ENCODE results near the gene ZNF521.

The ZNF521 gene

DNA sequence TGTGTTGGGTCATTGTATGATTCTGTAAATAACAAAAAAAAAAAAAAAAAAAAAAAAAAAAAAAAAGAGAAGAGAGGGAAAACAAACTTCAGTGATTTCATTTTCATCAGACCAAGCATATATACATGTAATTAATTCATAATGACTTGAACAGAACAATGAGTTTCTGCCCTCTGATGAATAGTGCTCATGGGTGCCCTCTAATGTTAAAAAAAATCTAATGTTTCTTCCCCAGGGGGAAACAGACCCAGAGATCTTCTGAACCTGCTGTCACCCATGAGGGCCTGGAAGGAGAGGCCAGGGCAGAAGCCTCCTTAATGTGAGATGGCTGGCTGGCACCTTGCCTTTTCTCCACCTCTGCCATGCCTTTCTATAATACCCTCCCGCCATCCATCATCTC is 289.2 kb downstream of the ZNF521 start:
- DNase-seq, result no peak

GRCh38 chr18:25061395-25061794 is 290.6 kb downstream of the ZNF521 start:
- DNase-seq, result no peak

DNA sequence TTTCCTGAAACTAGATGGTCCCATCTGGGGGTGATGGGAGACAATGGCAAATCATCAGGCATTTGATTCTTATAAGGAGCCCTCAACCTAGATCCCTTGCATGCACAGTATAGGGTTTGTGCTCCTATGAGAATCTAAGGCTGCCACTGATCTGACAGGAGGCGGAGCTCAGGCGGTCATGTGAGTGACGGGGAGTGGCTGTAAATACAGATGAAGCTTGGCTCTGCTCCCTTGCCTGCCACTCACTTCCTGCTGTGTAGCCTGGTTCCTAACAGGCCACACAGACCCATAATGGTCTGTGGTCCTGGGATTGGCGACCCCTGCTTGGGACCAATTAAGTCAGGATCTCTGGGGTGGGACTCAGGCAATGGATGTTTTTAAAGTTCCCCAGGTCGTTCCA is 293.4 kb downstream of the ZNF521 start:
- no peak for DNase-seq

GRCh38 chr18:25057491-25058050 is 294.4 kb downstream of the ZNF521 start:
- DNase-seq, result no peak

DNA sequence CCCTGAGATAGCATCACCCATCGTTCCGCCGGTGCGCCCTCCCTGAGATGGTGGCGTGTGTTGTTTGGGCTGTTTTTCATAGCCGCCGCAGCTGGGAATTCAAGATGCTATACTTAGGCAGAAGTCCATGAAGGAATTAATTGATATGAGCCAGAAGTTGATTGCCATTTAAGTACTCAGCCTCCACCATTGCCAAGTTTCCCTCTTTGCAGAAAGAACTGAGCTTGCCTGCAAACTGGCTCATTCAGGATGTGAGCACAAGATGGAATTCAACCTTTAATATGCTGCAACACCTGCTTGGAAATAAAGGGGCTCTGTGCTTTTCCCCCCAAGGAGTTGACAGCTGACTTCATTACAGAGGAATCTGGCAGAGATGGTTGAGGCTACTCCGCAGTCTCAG is 295.5 kb downstream of the ZNF521 start:
- DNase-seq, result no peak

DNA sequence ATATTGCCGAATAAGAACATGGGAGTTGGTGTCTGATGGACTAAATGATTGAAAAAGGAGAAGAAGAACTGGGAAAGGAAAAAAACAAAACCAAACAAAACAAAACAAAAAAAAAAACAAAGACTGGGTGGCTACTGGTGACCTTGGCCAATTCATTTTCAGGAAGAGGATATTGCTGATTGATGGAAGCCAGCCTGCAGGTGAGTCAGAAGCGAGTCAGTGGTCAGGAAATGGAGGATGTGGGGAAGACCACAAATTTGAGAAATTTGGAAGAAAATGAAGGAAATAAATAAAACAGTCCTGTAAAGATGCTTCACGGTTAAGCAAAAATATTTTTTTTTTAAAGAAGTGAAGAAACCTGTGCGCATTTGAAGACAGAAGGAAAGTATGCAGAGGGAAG is 296.9 kb downstream of the ZNF521 start:
- no peak for DNase-seq

DNA sequence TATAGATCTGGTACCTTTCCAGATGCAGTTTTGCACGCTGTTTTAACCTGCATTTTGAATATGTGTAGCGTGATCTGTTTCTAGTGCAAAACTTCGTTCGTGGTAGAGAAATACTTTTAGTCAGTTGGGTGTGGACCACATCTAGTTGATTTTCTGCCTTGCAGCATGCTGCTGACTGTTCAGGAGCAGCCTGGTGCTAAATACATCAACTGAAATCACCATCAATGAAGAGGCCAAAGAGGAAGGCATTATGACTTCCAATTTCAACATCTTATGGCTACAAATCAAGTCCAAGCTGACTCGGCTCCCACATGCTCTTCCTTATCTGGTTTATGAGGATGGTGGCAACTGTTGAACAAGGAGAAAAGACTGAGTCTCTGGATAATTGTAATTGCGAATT is 298.5 kb downstream of the ZNF521 start:
- DNase-seq, result no peak

GRCh38 chr18:25052511-25052921 is 299.4 kb downstream of the ZNF521 start:
- no peak for DNase-seq

GRCh38 chr18:25050605-25051004 is 301.4 kb downstream of the ZNF521 start:
- no peak for DNase-seq

GRCh38 chr18:25047983-25048382 is 304.0 kb downstream of the ZNF521 start:
- no peak for DNase-seq

- DNase-seq, result no peak
Measured at GRCh38 chr18:25047421-25047820, 304.5 kb downstream of the ZNF521 start.

DNA sequence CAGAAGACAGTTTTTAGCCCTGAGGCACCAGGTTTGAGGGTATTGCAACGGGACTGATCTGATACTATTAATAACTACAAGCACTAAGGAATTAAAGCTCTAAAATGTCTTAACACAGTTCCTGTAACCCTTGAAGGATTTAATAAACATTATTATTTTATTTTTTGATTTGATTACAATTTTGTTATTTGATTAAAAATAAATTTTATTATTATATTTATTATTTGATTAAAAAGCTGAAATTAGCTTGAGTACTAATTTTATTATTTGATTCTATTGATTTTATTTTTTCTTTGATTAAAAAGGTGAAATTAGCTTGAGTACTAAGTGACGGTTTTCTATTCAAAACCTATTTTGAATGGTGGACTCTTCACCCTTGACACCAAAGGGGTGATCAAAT is 307.3 kb downstream of the ZNF521 start:
- no peak for DNase-seq

- no peak for DNase-seq
Measured at GRCh38 chr18:25043104-25043503, 308.9 kb downstream of the ZNF521 start.

- no peak for DNase-seq
Measured at GRCh38 chr18:25042641-25043051, 309.3 kb downstream of the ZNF521 start.

- no peak for DNase-seq
Measured at GRCh38 chr18:25039781-25040180, 312.2 kb downstream of the ZNF521 start.

GRCh38 chr18:25038261-25038660 is 313.7 kb downstream of the ZNF521 start:
- DNase-seq, result no peak

DNA sequence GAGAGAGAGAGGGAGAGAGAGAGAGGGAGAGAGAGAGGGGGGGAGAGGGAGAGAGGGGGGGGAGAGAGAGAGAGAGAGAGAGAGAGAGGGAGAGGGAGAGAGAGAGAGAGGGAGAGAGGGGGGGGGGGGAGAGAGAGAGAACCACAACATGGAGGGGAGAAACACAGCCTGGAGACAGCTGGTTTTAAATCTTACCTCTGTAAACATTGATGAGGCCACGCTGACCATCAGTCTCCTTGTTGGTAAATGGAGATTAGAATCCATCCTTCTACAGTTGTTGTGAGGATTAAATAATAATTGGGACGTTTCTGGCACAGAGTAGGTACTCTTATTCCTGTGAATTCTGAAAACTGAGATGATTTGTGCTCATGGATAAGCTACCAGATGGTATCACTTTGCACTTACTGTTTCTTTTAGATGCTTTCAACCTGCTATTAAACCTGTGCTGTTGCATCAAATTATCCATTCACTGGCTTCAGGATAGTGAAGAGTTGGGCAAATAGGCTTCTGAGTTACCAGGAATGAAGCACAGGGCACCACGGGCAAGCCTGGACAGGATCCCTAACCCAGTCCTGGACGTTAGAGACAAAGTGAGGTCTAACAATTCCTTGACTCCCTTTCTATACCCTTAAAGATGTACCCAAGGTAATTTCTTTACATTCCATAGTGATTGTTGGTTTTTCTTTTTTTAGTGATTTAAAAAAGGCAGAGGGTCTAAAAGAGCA is 318.1 kb downstream of the ZNF521 start:
- no peak for DNase-seq

- DNase-seq, result peak; percentile 59
Measured at GRCh38 chr18:25033175-25033574, 318.8 kb downstream of the ZNF521 start.

DNA sequence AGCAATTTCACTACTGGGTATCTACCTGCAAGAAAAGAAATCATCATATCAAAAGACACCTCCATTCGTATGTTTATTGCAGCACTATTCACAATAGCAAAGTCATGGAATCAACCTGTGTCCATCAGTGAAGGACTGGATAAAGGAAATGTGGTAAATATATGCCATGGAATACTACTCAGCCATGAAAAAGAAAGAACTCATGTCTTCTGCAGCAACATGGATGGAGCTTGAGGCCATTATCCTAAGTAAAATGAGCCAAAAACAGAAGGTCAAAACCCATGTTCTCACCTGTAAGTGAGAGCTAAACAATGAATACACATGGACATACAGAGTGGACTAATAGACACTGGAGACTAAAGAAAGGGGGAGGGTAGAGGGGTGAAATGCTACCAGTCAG is 322.2 kb downstream of the ZNF521 start:
- DNase-seq, result no peak

DNA sequence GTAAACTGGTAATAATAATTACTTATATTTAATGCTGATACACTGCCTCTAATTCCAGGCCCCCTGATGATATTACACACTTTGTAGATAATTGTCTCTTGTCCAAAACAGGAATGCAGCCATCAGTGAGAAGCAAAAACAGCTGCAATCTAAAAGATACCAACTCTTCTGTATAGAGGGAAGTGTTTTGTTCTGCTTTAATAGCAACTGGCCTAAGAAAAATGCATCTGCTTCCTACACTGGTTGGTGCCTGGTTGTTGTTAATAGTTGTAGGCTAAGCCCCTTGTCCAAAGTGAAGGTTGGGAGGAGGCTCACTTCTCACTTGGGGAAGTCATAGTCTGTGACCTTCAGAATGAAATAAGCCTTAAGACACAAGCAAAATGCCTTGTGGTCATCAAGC is 332.0 kb downstream of the ZNF521 start:
- DNase-seq, result no peak

DNA sequence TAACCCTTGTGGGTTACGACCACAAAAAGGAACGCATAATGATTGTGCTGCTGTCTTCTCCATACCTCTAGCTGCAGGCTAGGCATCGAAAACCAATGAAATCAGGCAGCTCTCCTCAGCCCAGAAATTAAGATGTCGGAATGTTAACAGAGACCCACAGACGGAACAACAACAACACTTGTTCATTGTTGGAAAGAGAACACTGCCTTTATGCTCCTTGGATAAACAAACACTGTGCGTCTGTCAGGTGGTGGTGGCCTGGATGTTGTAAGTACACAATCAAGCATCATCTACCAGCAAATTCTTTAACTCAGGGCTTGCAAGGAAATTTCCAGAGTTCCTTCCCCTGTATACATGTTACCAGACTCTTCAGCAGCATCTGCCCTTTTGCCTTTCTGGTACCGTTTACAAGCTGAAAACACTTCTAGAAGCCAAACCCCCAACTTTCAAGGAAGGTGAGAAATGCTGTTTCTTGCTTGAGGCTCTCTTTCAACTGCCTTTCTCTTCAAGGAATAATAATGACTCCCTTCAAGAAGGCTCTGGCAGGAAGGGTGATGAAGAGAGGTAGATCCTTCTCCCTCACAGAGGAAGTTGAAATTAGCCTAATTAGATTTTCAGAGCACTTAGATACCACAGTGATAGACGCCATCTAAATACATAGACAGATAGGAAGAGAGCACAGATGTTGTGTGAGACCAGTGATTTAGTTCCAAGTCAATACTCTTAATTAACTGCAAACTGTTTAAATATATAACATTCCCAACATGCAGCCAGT is 332.7 kb downstream of the ZNF521 start:
- DNase-seq, result no peak

GRCh38 chr18:25016666-25017065 is 335.3 kb downstream of the ZNF521 start:
- no peak for DNase-seq

DNA sequence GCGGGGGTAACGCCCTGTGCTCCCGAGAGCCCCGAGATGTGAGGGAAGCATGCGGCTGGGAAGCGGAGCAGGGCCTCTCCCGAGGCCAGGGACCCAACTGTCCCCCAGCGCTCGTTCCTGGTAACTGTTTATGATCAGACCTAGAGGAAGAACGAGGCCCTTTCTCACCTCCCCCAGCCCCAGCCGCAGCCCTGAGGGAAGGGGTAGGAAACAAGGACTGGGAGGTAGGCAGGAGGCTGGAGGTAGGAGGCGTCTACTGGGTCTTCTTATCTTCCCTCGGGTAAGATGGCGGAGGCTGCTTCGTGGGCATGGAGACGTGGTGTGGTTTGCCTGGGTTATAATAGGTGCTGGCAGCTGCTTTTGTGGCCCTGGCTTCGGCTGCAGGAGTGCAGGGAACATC is 335.8 kb downstream of the ZNF521 start:
- no peak for DNase-seq
